Ishikawa (cell line): ENCODE data around the gene BMF.

ENCODE experiments used
- CEBPB ChIP-seq: IDR thresholded peaks from 2 replicates; pipeline ENCODE4 v1.6.1; 2012
- EGR1 ChIP-seq: IDR thresholded peaks from 2 replicates; pipeline ENCODE4 v1.6.1; 2012
- EP300 ChIP-seq: IDR thresholded peaks from 2 replicates; pipeline ENCODE4 v1.6.1; 2012; ENCODE audit warnings: borderline replicate concordance
- FOXM1 ChIP-seq: IDR thresholded peaks from 2 replicates; pipeline ENCODE4 v1.6.1; 2012; ENCODE audit warnings: low read depth, borderline replicate concordance
- MAX ChIP-seq: IDR thresholded peaks from 2 replicates; pipeline ENCODE4 v1.6.1; 2012
- NFIC ChIP-seq: IDR thresholded peaks from 2 replicates; pipeline ENCODE4 v1.6.1; 2012
- RAD21 ChIP-seq: IDR thresholded peaks from 2 replicates; pipeline ENCODE4 v1.6.1; 2012; ENCODE audit warnings: low read depth
- REST ChIP-seq: IDR thresholded peaks from 2 replicates; pipeline ENCODE4 v1.6.1; 2012; ENCODE audit warnings: low read depth, mild to moderate bottlenecking
- TAF1 ChIP-seq: IDR thresholded peaks from 2 replicates; pipeline ENCODE4 v1.6.1; 2012; ENCODE audit warnings: low read depth, mild to moderate bottlenecking
- TCF12 ChIP-seq: IDR thresholded peaks from 2 replicates; pipeline ENCODE4 v1.6.1; 2012; ENCODE audit warnings: low read depth
- TEAD4 ChIP-seq: IDR thresholded peaks from 2 replicates; pipeline ENCODE4 v1.6.1; 2012
- YY1 ChIP-seq: IDR thresholded peaks from 2 replicates; pipeline ENCODE4 v1.6.1; 2012; ENCODE audit warnings: low read depth
- ZBTB7A ChIP-seq: IDR thresholded peaks from 2 replicates; pipeline ENCODE4 v1.6.1; 2012; ENCODE audit warnings: low read depth
- TF ChIP-seq, protein P1 (sequence below): IDR thresholded peaks from 2 replicates; pipeline ENCODE4 v1.6.1; 2012

DNA sequence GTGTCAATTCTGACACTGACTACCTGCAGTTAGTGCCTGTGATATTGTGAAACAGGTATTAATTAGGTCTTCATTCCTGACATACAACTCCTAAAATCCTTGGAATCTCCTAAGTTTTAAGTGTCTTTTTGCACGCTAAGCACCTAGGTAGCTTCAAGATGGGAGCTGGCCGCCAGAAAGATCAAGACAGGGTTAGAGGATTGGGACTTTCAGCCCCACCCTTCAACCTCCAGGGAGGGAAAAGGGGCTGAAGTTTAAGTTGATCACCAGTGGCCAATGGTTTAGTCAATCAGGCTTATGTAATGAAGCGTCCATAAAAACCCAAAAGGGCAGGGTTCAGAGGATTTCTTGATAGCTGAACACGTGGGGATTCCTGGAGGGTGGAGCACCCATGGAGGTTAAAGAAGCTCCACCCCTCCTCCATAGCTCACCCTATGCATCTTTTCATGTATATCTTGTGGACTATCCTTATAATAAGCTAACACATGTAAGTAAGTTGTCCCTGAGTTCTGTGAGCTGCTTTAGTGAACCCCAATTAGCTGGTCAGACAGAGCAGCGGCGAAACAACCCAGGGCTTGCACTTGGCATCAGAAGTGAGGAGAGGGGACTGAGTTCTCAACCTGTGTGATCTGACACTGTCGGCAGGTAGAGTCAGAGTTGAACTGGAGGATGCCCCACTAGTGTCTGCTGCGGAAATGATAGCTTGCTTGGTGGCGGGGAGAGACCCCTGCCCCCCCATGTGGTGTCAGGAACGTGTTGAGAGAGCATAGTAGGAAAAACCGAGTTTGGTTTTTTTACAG is 56.9 kb downstream of the BMF start:
- TF ChIP-seq FOXM1 (no peak), REST (no peak), MAX (no peak), EGR1 (no peak), ZBTB7A (no peak), EP300 (no peak), TAF1 (no peak), RAD21 (no peak), CEBPB (no peak), TCF12 (no peak), NFIC (no peak), YY1 (no peak), TEAD4 (no peak)
- TF ChIP-seq, protein P1, sequence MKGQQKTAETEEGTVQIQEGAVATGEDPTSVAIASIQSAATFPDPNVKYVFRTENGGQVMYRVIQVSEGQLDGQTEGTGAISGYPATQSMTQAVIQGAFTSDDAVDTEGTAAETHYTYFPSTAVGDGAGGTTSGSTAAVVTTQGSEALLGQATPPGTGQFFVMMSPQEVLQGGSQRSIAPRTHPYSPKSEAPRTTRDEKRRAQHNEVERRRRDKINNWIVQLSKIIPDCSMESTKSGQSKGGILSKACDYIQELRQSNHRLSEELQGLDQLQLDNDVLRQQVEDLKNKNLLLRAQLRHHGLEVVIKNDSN: no peak
